Neural cell (in vitro differentiated cells): ENCODE results near the gene FARP1.

Source experiments
- EZH2 ChIP-seq: fragments of 200-600, 300-800 bp; shearing (Covaris generic), sonication (generic); IDR thresholded peaks from 2 replicates; pipeline ENCODE4 v1.6.1; 2014; ENCODE audit warnings: antibody characterized with exemption, low read length, borderline replicate concordance, mild to moderate bottlenecking; ENCODE audit not compliant: insufficient read depth, poor library complexity, severe bottlenecking
- MXI1 ChIP-seq: fragments of 450-650 bp; conservative IDR thresholded peaks from 2 replicates; pipeline ENCODE4 v1.6.1; 2014; ENCODE audit warnings: antibody characterized with exemption, mild to moderate bottlenecking; ENCODE audit not compliant: poor library complexity, severe bottlenecking
- POLR2AphosphoS5 ChIP-seq: IDR thresholded peaks from 2 replicates; pipeline ENCODE4 v1.6.1; 2012
- SMC3 ChIP-seq: fragments of 450-650 bp; conservative IDR thresholded peaks from 2 replicates; pipeline ENCODE4 v1.6.1; 2014; ENCODE audit warnings: antibody characterized with exemption, mild to moderate bottlenecking, moderate library complexity; ENCODE audit not compliant: poor library complexity
- TF ChIP-seq, protein P1 (sequence below): fragments of 450-650 bp; IDR thresholded peaks from 2 replicates; pipeline ENCODE4 v1.5.1; 2014; ENCODE audit warnings: antibody characterized with exemption, mild to moderate bottlenecking, moderate library complexity; ENCODE audit not compliant: poor library complexity, severe bottlenecking
- TF ChIP-seq, protein P2 (sequence below): IDR thresholded peaks from 2 replicates; pipeline ENCODE4 v1.6.1; 2012; ENCODE audit warnings: borderline replicate concordance

GRCh38 chr13:98347756-98348155, 204.9 kb downstream of the FARP1 start:
- TF ChIP-seq, protein P1, sequence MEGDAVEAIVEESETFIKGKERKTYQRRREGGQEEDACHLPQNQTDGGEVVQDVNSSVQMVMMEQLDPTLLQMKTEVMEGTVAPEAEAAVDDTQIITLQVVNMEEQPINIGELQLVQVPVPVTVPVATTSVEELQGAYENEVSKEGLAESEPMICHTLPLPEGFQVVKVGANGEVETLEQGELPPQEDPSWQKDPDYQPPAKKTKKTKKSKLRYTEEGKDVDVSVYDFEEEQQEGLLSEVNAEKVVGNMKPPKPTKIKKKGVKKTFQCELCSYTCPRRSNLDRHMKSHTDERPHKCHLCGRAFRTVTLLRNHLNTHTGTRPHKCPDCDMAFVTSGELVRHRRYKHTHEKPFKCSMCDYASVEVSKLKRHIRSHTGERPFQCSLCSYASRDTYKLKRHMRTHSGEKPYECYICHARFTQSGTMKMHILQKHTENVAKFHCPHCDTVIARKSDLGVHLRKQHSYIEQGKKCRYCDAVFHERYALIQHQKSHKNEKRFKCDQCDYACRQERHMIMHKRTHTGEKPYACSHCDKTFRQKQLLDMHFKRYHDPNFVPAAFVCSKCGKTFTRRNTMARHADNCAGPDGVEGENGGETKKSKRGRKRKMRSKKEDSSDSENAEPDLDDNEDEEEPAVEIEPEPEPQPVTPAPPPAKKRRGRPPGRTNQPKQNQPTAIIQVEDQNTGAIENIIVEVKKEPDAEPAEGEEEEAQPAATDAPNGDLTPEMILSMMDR: no peak
- TF ChIP-seq MXI1 (no peak), EZH2 (no peak), POLR2AphosphoS5 (no peak), SMC3 (no peak)
- TF ChIP-seq, protein P2, sequence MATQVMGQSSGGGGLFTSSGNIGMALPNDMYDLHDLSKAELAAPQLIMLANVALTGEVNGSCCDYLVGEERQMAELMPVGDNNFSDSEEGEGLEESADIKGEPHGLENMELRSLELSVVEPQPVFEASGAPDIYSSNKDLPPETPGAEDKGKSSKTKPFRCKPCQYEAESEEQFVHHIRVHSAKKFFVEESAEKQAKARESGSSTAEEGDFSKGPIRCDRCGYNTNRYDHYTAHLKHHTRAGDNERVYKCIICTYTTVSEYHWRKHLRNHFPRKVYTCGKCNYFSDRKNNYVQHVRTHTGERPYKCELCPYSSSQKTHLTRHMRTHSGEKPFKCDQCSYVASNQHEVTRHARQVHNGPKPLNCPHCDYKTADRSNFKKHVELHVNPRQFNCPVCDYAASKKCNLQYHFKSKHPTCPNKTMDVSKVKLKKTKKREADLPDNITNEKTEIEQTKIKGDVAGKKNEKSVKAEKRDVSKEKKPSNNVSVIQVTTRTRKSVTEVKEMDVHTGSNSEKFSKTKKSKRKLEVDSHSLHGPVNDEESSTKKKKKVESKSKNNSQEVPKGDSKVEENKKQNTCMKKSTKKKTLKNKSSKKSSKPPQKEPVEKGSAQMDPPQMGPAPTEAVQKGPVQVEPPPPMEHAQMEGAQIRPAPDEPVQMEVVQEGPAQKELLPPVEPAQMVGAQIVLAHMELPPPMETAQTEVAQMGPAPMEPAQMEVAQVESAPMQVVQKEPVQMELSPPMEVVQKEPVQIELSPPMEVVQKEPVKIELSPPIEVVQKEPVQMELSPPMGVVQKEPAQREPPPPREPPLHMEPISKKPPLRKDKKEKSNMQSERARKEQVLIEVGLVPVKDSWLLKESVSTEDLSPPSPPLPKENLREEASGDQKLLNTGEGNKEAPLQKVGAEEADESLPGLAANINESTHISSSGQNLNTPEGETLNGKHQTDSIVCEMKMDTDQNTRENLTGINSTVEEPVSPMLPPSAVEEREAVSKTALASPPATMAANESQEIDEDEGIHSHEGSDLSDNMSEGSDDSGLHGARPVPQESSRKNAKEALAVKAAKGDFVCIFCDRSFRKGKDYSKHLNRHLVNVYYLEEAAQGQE: no peak
